Measurements from ENCODE around the gene TUBB4B. TPM values are rescaled to one million over a fixed set of nuclear protein-coding genes. Genes with fewer than 3 reads are reported as not detected.
A peak's percentile ranks its signal among the peaks of the same experiment; 100 is the strongest.

TUBB4B gene
- total and polyA plus RNA-seq, 2 of the 4 experiments (the other 2 are of a cell fraction): 237 to 529 TPM

DNA sequence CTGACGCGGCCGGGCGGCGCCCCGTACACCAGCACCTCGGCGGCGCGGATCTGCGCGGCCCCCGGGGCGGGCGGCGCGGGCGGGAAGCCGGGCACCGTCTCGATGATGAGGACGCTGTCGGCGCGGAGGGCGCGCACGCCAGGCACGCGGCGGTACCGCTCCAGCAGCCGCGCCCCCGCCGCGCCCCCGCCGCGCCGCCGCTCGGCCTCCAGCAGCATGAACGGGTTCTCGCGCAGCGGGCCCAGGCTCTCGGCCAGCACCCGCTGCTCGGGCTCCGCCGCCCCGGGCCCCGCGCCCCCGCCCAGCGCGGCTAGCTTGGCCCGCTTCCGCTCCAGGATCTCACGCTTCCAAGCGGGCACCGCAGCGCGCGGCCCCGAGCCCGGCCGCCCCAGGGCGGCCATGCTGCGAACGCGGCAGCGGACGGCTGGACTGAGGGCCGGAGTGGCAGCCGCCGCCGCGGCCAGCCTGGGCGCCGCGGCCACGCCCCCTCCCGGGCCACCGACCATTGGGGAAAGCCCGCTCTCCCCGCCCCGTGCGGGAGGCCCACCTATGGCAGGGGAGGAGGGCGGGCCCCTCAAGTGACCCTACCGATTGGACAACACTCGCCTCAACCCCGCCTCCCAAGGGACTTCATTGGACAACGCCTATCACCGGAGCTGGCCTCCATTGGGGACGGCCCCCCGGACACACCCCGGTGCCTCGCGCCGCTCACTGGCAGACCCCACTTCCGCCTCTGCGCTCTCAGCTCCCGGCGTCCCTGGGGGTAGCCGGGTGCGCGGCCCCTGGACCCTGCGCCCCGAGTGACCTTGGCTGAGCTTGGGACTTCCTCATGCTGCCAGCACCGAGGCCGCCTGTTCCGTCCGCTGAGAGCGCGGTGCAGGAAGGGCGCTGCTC lies 40.5 kb upstream of the TUBB4B start, which contains the start of gene TPRN:
TSS of gene TPRN (minus strand) at position 431 of the 894 bp plus-strand sequence. CDS start at position 401, 30 bp downstream.
- peak within 1 kb of the TSS; percentile 61 for H2BK5ac ChIP-seq (ENCODE audit: low read depth, low read length, poor library complexity, severe bottlenecking)
- DNase-seq (peak; percentile 98), ATAC-seq (ENCODE audit: low read depth) (peak; percentile 96)
- H3K36me3 ChIP-seq (ENCODE audit: control insufficient read depth, insufficient read depth, low read length): no peaks in the 10 kb centered on the region
- peak within 1 kb of the TSS; percentile 97 for H3K4ac ChIP-seq (ENCODE audit: low read depth, low read length)
- peak within 1 kb of the TSS; percentile 93 for H3K9ac ChIP-seq (ENCODE audit: low read depth, low read length)
- H4K91ac ChIP-seq (ENCODE audit: insufficient read depth, low read depth, low read length): peak within 1 kb of the TSS; percentile 93; the same call in 1 of the 2 replicates
- H3K56ac ChIP-seq (ENCODE audit: extremely low read depth, insufficient read depth, low read length): peak within 1 kb of the TSS; percentile 25; the same call in 1 of the 2 replicates
- H4K20me1 ChIP-seq (ENCODE audit: insufficient read depth, low read length): peaks cover 37% of the 10 kb centered on the region
- H2BK20ac ChIP-seq (ENCODE audit: low read depth, low read length): no peak within 1 kb of the TSS
- peak within 1 kb of the TSS; percentile 100 for H2AFZ ChIP-seq (replicated peaks; ENCODE audit: low read length, poor library complexity)
- H3K27me3 ChIP-seq (ENCODE audit: control insufficient read depth, insufficient read depth, low read length): no peaks in the 10 kb centered on the region
- intact Hi-C loops (cut with micrococcal nuclease): loop anchor here (1.0 kb wide), 1 partner anchor 11 kb away; no protein-coding TSS in a partner anchor
- H3K18ac ChIP-seq (ENCODE audit: low read depth, low read length): no peak within 1 kb of the TSS
- peak within 1 kb of the TSS; percentile 88 for H3K4me3 ChIP-seq (ENCODE audit: insufficient read depth, low read depth, low read length)
- H3K9me1 ChIP-seq (ENCODE audit: insufficient read depth, low read length): 0 out of 2 replicates have a peak, but pooled peaks cover 2% of the 10 kb centered on the region
- BruUV-seq (replicated peaks): no TSS peak
- H3K4me2 ChIP-seq (ENCODE audit: low read depth, low read length): peak within 1 kb of the TSS; percentile 86
- no peak within 1 kb of the TSS for H2BK120ac ChIP-seq (ENCODE audit: low read depth, low read length)
- H3K9me3 ChIP-seq (ENCODE audit: control insufficient read depth, insufficient read depth, low read length): no peaks in the 10 kb centered on the region
- no peak within 1 kb of the TSS for H2BK15ac ChIP-seq (ENCODE audit: low read depth, low read length)
- in situ Hi-C loops (cut with MboI; ENCODE audit: low sequenced_read_pairs): no loop called here
- ChIA-PET CTCF (no interaction called here), POLR2A (ENCODE audit: unreplicated experiment) (interaction anchor here (0.6 to 0.9 kb wide), 3 partner anchors 11 to 40 kb away, joined by 3 to 16 read pairs (median 4); partner anchors contain the start of gene SSNA1)
- H3K4me1 ChIP-seq (ENCODE audit: control insufficient read depth, insufficient read depth, low read length): peaks cover 21% of the 10 kb centered on the region
- dilution Hi-C loops (cut with HindIII; ENCODE audit: low sequenced_read_pairs, unreplicated experiment): no loop called here
- peak within 1 kb of the TSS; percentile 91 for H3K27ac ChIP-seq (ENCODE audit: insufficient read depth, low read length)
- peak within 1 kb of the TSS; percentile 94 for H2AK9ac ChIP-seq (replicated peaks; ENCODE audit: low read depth, low read length, poor library complexity)
- peak within 1 kb of the TSS; percentile 68 for H3K23ac ChIP-seq (ENCODE audit: low read depth, low read length)
- H3K14ac ChIP-seq (replicated peaks; ENCODE audit: low read depth, low read length): peak within 1 kb of the TSS; percentile 93
- peak within 1 kb of the TSS; percentile 97 to 98 for H4K8ac ChIP-seq (ENCODE audit: low read depth in 2 of 2, low read length in 2 of 2)
- H2AK5ac ChIP-seq (ENCODE audit: low read depth, low read length): peak within 1 kb of the TSS; percentile 98
- peaks cover 27 to 80% of the 10 kb centered on the region in 2 experiments for H3K79me1 ChIP-seq (ENCODE audit: low read depth in 1 of 2, low read length in 2 of 2)
- 1% methylated on average over 36 of the region's 118 CpGs; no CpG with 5 or more reads in 1 of the 2 experiments for WGBS, 2 experiments (ENCODE audit: extremely low coverage in 2 of 2, insufficient read length in 1 of 2)
- TF ChIP-seq CEBPB (IDR thresholded peaks at IDR 0.05; ENCODE audit: low read depth, low read length): no peak
- TF ChIP-seq FOS (IDR thresholded peaks at IDR 0.05; ENCODE audit: low read depth, low read length): peak; percentile 55; the same call in 1 of the 2 replicates
- TF ChIP-seq NFE2L2 (IDR thresholded peaks at IDR 0.05; ENCODE audit: low read depth, low read length): no peak
- no peak for TF ChIP-seq RCOR1 (IDR thresholded peaks at IDR 0.05; ENCODE audit: insufficient replicate concordance, low read length)
- TF ChIP-seq MAFK (IDR thresholded peaks at IDR 0.05; ENCODE audit: low read depth, low read length): no peak
- no peak for TF ChIP-seq CHD1 (IDR thresholded peaks at IDR 0.05; ENCODE audit: low read depth, low read length)
- peak; percentile 95 for TF ChIP-seq POLR2A (IDR thresholded peaks at IDR 0.05; ENCODE audit: low read depth, low read length)
- TF ChIP-seq, protein P1, sequence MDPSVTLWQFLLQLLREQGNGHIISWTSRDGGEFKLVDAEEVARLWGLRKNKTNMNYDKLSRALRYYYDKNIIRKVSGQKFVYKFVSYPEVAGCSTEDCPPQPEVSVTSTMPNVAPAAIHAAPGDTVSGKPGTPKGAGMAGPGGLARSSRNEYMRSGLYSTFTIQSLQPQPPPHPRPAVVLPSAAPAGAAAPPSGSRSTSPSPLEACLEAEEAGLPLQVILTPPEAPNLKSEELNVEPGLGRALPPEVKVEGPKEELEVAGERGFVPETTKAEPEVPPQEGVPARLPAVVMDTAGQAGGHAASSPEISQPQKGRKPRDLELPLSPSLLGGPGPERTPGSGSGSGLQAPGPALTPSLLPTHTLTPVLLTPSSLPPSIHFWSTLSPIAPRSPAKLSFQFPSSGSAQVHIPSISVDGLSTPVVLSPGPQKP (IDR thresholded peaks at IDR 0.05; ENCODE audit: borderline replicate concordance, low read depth, low read length): no peak
- TF ChIP-seq RFX5 (IDR thresholded peaks at IDR 0.05; ENCODE audit: low read depth, low read length): no peak
- TF ChIP-seq BHLHE40 (IDR thresholded peaks at IDR 0.05; ENCODE audit: low read depth, low read length): peak; percentile 7; the same call in 1 of the 2 replicates
- peak; percentile 71; the same call in 1 of the 2 replicates for TF ChIP-seq MXI1 (IDR thresholded peaks at IDR 0.05; ENCODE audit: borderline replicate concordance, low read depth, low read length)
- TF ChIP-seq USF2 (IDR thresholded peaks at IDR 0.05; ENCODE audit: low read depth, low read length): peak; percentile 84
- peak; percentile 55; the same call in 1 of the 2 replicates for TF ChIP-seq MAZ (IDR thresholded peaks at IDR 0.05; ENCODE audit: borderline replicate concordance, low read depth, low read length)
- H4K5ac ChIP-seq (ENCODE audit: low read depth, low read length): peak within 1 kb of the TSS; percentile 83

Measured in IMR-90 (cell line).